Stimulated activated CD4-positive, alpha-beta T cell treated with anti-CD3 and anti-CD28 coated beads, Interleukin-2, amount 100 ng/mL, for 48 hours (primary cell): Measurements from ENCODE around the gene TM7SF3.
"Not testable (repeated sequence)": the region's sequence is repeated elsewhere in the genome, so short reads cannot be mapped to it uniquely, and the experiment has no call there.

Experiments used
- DNase-seq, 2 donors: peaks; one replicate each; pipeline ENCODE4 v3.0.0-alpha.2; 2020

TM7SF3 gene, protein sequence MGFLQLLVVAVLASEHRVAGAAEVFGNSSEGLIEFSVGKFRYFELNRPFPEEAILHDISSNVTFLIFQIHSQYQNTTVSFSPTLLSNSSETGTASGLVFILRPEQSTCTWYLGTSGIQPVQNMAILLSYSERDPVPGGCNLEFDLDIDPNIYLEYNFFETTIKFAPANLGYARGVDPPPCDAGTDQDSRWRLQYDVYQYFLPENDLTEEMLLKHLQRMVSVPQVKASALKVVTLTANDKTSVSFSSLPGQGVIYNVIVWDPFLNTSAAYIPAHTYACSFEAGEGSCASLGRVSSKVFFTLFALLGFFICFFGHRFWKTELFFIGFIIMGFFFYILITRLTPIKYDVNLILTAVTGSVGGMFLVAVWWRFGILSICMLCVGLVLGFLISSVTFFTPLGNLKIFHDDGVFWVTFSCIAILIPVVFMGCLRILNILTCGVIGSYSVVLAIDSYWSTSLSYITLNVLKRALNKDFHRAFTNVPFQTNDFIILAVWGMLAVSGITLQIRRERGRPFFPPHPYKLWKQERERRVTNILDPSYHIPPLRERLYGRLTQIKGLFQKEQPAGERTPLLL

DNA sequence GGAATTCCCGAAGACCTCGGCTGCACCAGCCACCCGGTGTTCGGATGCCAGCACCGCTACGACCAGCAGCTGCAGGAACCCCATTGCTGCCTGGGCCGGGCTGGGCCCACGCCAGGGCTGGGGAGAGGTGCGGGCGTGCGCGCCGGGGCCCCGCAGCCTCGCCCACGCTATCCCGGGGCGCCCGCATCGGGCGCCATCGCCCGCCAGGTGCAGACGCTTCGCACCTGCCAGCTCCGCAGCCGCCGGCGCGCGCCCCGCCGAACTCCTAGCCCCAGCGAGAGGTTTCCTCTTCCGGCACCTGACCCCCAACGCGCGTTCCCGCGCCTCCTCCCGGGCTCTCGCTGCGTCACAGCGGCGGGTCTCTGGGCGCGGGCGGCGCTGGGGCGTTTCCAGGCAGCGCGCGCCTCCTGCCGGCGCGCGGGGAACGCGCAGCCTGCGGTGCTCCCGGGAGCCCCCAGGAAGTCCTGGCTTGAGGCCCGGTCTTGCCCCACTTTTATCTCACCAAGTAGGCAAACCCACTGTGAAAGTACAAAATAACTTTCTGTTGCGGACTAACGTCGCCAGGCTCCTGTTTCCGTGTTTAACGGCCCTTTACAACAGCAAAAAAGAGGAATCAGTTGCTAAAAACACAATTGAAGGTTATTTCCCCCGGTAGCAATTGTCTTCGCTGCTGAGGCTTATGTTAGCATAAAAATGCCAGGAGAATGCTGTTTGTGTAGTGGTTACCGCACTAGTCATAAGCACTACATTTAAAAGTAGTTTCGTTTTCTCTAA lies at the start of gene TM7SF3:
Gene TM7SF3, minus strand, starts transcription at position 300 of the 774 bp plus-strand sequence. Its CDS starts 216 bp downstream, at position 84.
- DNase-seq = peak; percentile 89 to 91

DNA sequence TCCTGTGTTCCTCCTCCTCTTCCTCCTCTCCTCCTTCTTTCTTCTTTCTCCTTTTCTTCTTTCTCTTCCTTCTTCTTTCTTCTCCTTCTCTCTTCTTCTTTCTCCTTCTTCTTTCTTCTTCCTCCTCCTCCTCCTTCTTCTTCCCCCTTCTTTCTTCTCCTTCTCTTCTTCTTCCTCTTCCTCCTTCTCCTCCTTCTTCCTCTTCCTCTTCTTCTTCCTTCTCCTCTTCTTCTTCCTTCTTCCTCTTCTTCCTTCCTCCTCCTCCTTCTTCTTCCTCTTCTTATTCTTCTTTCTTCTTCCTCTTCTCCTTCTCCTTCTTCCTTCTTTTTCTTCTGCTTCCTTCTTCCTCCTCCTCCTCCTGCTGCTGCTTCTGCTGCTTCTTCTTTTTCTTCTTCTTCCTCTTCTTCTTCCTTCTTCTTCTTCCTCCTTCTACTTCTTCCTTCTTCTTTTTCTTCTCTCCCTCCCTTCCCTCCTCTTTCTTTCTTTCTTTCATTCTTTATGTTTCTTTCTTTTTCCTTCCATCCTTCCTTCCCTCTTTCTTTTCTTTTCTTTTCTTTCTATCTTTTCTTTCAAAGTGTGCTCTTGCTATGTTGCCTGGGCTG lies 49.2 kb upstream of the TM7SF3 start:
- no peak for DNase-seq

GRCh38 chr12:27061317-27061716 lies 47.1 kb upstream of the TM7SF3 start:
- no peak for DNase-seq

DNA sequence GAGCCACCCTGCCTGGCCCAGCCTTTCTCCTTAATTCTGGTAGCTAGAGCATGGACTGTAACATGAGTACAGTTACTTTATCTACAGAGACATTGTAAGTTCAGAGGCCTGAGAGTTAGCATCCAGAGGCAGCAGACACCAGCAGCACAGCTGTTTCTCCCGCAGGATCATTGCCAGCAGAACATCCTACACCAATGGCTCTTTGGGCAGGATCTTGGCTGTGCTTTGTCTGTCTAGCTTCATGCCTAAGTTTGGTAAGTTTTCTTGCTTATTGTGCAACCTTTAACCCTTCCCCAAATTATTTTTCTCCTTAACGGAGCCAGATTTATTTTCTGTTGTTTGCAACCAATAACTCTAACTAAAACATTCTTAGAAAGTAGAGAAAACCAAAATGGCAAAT lies 46.6 kb upstream of the TM7SF3 start:
- no peak for DNase-seq

GRCh38 chr12:27057543-27057942 lies 43.4 kb upstream of the TM7SF3 start:
- no peak for DNase-seq

DNA sequence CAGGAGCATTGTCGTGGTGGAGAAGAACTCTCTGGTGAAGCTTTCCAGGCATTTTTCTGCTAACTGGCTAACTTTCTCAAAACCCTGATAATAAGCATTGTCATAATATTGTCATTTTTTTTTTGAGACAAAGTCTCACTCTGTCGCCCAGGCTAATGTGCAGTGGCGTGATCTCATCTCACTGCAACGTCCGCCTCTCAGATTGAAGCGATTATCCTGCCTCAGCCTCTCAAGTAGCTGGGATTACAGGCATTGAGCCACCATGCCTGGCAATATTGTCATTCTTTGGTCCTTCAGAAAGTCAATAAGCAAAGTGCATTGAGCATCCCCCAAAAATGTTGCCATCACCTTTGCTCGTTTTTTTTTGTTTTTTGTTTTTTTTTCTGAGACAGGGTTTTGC lies 41.8 kb upstream of the TM7SF3 start:
- DNase-seq = no peak

GRCh38 chr12:27052742-27053141 lies 38.6 kb upstream of the TM7SF3 start:
- no peak for DNase-seq

GRCh38 chr12:27052176-27052575 lies 38.0 kb upstream of the TM7SF3 start:
- DNase-seq = no peak

DNA sequence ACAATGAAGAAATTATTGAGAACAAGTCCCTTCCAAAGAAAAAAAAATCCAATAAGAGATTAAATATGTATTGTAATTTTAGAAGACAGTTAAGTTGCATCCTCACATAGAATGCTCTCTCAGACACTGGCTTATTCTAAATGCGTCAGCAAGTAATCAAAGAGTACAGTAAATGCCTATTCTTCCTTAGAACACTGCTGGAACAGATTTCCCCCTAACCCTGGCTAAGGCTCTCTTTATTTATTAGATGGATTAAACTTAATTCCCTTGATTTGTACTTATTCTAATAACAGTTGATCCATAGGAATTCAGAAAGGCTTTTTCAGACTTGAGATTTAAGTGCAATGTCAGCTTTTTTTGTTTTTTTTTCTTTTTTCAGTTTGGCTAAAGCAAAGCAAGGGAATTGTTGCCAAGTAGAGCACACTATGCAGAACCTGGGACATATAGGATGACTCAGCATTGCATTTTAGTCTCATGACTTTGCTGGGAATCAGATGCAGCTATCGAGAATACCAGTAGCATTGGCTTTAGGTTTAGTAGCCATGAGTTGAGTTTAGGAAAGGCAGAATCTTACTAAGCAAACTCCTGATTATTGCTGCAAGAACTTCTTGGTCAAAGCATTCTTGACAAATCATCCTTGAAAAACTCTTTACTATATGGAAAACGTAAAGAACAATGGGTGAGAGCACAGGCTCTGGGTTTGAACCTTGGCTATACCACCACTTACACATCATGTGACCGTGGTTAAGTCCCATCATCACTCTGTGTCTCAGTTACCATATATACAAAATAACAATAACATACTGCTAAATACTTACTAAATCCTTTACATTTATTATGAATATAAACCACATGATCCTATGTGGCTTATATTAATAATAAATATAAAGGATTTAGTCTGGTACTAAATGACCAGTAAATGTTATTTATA lies 34.9 kb upstream of the TM7SF3 start:
- DNase-seq = no peak

DNA sequence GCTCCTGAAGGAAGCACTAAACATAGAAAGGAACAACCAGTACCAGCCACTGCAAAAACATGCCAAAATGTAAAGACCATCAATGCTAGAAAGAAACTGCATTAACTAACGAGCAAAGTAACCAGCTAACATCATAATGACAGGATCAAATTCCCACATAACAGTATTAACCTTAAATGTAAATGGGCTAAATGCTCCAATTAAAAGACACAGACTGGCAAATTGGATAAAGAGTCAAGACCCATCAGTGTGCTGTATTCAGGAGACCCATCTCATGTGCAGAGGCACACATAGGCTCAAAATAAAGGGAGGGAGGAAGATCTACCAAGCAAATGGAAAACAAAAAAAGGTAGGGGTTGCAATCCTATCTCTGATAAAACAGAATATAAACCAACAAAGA lies 27.8 kb upstream of the TM7SF3 start:
- DNase-seq = not testable (repeated sequence)

GRCh38 chr12:27040637-27041036 lies 26.5 kb upstream of the TM7SF3 start:
- not testable (repeated sequence) for DNase-seq

- no peak for DNase-seq
Observed at GRCh38 chr12:27034607-27035293, 20.6 kb upstream of the TM7SF3 start.

- no peak for DNase-seq
Observed at GRCh38 chr12:27032679-27033078, 18.5 kb upstream of the TM7SF3 start.

DNA sequence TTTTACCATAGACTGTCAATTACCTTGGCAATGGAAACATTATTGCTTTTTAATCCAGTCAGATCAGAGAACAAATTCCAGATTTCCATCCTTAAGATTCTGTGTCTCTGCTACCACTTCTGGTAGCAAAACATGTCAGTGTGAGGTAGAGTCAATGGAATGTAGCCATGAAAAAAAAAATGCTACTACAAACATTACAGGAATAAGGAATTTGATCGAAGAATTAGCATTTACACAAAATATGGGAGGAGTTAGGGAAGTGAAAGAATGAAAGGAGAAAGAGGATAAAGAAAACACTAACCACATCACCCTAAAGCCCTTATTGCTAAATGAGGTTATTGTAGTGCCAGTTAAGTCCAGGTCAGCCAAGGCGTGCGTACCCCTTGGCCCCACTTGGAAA lies 17.3 kb upstream of the TM7SF3 start:
- no peak for DNase-seq

GRCh38 chr12:27026257-27026656 lies 12.1 kb upstream of the TM7SF3 start:
- no peak for DNase-seq

GRCh38 chr12:27025116-27025515 lies 10.9 kb upstream of the TM7SF3 start:
- DNase-seq = no peak

DNA sequence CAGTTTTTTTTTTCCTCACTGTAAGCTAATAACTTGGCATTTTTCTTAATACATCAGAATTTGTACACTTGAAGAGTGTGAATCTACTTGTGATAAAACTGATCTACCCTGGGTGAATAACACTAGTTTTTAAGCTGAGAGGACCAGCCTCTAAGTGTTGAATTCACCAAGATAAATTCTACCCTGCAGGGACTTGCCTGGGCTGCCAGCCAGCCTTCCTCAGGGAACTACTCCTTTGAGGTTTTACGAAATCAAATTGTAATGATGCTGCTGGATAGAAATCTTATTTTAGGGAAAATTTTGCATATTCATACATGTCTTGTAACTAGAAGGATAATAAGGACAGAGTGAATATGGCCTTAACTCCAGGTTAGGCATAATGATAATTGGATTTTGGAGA lies 10.1 kb upstream of the TM7SF3 start:
- DNase-seq = no peak

DNA sequence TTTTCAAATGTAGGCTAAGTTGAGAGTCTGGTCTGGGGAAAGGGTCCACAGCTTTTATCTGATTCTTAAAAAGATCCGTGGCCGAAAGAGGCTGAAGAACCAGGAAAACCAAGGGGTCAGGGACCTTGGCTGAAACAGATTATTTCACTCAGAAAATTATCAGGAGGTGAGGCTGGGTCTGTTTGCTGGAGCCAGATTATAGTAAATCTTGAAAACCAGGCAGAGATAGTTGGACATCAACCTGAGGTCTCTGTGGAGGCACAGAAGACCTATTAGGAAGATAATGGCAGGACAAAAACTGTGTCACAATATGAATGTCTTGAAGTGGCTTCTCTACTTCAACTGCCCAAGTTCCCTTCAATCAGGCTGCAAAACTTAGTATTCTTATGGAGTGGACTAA lies 6.6 kb upstream of the TM7SF3 start:
- no peak for DNase-seq

GRCh38 chr12:27018037-27018436 lies 3.9 kb upstream of the TM7SF3 start:
- no peak for DNase-seq

DNA sequence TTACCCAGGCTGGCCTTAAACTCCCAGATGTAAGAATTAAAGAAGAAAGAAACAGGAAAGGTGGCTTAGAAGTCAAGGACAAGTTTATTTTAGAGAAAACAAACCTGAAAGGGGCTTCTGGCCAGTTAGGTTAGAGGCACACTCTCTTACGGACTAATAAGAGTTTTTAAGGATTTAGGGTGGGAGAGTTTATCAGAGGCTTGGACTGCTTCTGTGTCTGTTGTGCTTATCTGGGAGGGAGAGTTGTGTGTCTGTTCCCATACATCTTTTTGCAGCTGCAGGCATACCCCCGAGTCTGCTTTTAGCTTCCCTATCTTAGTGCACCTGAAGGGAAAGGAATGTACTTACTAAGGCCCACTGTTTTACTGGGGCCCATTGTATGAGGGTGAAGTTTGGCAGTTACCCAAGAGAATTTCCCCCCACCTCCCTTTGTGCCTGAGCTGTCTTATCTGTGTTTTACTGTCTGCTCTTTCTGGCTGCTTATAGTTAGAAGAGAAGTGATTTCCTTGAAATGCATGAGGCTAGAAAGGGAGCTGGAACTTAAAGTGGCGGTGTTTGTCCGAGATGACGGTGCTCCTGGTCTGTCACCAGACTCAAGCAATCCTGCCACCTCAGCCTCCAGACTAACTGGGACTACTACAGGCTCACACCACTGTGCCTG lies 3.1 kb upstream of the TM7SF3 start:
- not testable (repeated sequence) for DNase-seq

- DNase-seq = no peak
Observed at GRCh38 chr12:27015730-27016076, 1.5 kb upstream of the TM7SF3 start.
